ENCODE data around the gene OTUB2.

OTUB2 gene

DNA sequence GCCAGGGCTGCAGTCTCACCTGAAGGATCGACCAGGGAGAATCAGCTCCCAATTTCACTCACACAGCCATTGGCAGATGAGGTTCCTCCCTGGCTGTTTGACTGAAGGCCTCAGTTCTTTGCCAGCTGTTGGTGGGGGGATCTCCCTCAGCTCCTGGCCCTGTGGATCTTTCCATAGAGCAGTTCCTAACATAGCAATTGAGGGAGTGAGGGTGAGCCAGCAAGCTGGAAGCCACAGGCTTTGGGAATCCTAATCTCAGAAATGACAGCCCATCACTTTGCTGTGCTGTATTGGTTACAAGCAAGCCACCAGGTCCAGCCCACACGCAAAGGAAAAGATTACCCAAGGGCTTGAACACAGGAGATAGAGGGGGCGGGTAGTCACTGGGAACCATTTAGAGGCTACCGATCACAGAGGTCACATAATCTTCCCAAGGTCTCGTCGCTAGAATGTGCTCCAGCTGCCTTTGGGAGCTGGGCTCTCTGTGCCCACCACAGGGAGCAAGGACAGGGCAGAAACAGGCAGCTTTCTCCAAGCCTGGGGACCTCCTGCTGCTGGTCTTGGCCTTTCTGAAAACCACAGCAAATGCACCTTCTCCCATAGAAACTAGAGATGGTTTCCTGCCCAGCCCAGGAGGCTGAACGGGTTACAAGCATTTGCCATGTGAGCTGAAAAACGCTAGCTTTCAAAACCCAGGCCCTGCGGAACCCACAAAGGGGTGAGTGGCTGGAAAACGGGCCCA, 4.6 kb upstream of the OTUB2 start:
- no peak for DNase-seq

DNA sequence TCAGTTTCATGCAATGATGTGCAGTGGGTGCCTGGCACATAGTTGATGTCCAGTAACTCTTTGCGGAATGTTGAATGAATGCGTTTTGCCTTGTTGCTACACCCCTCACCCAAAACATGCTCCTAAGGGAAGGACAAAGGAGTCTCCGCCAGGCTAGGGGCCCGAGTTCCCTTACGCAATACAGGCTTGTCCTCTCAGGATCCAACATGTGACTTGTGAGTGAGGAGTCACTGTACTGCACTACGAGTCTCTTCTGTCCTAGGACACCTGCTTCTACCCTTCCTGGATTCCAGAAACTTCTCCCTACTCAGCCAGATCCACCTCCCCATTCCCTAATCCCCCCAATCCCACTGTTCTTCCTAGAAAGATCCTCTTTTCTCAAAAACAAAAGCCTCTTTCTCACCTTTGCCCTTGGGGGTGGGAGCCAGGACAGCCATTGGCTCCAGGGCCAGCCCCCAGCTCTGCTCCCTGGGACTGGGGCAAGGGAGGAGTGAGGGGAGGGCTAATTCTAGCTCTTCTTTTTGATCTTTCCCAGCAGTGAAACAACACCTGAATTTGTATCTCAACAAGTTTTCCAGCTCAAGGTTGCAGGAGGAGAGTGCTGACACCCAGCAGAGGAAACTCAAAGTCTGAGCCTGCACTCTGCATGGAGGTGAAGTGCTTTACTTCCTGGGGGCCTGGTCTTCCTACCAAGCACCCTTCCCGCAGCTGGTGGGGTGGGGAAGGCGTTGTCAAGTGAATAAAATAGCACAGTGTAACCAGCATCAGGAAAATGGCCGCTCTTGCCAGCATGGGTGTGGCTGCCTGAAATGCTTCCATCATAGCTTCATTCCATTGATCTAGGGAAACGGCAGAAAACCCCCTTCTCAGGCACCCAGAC, 3.4 kb upstream of the OTUB2 start:
- no peak for DNase-seq

DNA sequence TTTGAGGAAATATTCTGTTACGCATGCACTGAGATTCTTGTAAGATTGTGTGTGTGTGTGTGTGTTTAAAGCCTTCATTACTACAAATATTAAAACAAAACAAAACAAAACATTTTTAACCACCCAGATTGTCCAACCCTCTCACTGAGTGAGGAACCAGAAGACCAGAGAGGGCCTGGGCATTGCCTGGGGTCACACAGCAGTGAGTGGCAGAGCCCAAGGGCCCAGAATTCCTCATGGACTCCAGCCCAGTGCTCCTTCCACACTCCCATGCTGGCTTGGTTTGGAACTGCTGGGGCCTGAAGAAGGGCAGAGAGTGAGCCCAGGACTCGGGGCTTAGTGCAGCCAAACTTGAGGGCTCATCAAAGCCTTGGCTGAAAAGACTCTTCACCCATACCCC, 1.6 kb upstream of the OTUB2 start:
- DNase-seq: no peak

DNA sequence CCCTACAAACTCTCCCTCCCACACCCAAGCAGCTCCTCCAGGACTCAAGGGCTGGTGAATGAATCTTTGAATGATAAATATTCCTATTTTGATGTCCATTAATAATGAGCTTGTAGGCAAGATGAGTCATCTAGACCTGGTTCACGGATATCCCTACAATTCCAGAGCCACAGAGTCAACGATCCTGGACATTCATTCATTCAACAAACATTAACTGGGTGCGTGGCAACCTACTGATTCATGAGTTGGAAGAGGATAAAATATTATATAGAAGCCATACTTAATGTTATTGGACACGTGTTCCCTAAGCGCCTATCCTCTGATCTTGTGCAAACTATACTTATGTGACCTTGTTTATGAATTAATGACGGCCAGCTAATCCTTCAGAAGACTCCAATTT, 420 bp upstream of the OTUB2 start:
- DNase-seq: no peak

DNA sequence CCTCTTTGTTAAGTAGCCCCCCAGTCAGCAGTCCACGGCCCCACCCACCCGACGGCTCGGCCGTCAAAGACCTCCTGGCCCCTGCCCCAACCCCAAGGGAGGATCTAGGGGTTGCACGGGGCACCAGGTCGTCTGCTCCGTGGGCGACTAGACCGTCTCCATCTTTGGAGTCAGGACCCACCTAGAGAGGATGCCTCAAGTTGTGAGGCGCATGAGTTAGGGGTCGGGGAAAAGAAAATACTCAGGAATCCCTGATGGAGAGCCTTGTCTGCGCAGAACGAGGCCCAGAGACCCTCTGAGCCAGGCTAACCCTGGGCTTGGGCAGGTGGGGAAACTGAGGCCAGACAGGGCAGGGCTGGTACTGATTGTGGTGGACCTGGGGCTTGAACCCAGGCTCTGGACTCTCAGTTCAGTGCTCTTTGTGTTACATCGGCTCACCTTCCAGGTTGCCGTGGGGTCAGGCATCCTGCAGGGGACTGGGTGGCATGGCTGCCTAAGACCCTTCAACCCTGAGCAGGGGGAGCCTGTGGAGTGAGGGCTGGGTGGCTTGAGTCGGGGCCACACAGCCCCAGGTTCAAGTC, 839 bp downstream of the OTUB2 start:
- DNase-seq: no peak

DNA sequence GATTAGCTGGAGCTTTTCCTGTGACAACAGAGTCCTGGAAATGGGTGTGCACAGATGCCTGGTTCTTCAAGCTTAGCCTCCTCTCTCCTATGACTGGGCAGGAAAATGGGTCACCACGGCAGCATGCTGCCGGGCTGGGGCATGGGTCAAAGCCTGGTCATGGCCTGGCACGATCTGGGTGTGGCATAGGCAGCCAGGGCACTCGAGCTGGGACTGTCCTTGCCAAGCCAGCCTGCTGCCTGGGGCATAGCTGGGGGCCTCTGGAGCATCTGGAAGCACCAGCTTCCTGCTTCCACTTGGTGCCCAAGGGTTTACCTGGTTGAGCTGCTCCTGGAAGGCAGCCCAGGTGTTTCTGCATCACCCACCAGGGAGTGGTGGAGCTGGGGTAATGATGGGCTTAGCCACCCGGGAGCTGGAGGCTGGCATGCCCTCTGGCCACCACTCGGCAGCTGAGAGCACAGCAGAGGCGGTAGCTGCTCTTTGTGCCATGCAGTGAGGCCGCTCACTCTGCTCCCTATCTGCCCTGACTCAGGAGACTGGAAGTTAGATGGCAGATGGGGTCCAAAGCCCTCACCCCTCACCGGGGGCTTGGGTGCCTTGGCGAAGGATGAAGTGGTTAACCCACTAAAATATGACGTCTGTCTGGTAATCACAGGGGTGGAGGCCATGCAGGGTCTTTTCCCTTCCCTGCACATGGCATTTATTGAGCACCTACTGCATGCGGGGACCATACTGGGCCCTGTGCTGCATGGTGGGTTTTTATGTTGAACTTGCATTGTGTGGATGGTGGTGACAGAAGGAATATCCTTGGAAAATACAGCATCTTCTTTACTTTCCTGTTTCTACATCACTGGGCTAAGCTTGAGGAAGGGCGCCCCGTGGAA, 1.7 kb downstream of the OTUB2 start:
- no peak for DNase-seq

DNA sequence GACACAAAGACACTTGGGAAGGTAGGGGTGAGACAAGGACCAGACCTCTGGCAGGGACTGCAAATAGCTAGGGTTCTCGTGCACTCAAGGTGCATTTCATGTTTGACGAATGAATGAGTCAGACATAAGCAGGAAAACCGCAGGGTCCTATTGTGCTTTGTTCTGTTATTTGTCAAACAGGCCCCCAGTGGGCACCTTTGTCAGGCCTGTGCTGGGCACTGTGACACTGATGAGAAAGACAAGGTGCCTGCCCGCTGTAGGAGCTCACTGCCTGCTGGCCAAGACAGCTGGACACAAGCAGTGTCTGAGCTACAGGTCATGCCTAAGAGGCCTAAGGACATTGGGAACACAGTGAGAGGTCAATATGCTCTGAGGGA, 2.3 kb downstream of the OTUB2 start:
- DNase-seq: peak; percentile 14

DNA sequence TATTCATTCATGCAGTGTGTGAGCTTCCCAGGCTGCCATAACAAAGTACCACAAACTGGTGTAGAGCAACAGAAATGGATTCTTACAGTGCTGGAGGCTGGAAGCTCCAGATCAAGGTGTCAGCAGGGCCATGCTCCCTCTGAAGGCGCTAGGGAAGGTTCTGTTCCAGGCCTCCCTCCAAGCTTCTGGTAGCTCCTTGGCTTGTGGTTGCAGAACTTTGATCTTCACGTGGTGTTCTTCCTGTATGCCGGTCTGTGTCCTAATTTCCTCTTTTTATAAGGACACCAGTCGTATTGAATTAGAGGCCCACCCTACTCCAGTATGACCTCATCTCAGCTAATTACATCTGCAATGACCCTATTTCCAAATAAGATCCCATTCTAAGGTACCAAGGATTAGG, 3.1 kb downstream of the OTUB2 start:
- DNase-seq: no peak

DNA sequence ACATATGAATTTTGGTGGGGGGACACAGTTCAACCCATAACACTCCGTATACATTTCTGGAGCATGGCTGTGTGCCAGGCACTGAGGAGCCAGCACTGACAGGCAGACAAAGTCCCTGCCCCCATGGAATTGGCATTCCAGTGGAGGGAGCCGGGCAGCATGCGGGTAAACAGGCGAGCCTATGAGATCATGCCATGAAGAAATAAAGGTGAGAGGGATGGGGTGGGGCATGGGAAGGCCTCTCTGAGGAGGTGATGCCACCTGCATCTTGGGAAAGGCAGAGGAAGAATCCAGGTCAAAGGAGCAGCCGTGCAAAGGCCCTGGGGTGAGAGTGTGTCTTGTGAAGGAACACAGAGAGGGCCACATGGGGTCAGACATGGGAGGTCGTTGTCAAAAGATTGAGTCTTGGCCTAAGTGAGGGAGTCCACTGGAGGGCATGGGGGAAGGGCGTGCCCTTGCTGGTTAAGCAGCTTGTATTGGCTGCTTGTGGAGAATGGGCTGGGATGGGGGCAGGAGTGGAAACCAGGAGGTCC, 3.6 kb downstream of the OTUB2 start:
- DNase-seq: no peak

DNA sequence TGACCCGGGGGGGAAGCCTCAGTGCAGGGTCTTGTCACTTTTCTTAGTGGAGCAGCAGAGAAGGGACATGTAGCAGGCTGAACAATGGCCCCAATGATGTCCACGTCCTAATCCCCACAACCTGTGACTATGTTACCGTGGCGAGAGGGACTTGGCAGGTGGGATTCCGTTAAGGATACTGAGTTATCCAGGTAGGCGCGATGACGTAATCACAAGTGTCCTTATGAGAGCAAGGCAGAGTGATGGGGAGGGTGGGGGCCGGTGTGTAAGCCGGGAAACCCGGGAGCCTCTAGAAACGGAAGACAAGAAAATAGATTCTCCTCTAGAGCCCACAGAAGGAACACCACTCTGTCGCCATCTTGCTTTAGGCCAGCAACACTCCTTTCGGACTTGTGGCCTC, 4.4 kb downstream of the OTUB2 start:
- no peak for DNase-seq

DNA sequence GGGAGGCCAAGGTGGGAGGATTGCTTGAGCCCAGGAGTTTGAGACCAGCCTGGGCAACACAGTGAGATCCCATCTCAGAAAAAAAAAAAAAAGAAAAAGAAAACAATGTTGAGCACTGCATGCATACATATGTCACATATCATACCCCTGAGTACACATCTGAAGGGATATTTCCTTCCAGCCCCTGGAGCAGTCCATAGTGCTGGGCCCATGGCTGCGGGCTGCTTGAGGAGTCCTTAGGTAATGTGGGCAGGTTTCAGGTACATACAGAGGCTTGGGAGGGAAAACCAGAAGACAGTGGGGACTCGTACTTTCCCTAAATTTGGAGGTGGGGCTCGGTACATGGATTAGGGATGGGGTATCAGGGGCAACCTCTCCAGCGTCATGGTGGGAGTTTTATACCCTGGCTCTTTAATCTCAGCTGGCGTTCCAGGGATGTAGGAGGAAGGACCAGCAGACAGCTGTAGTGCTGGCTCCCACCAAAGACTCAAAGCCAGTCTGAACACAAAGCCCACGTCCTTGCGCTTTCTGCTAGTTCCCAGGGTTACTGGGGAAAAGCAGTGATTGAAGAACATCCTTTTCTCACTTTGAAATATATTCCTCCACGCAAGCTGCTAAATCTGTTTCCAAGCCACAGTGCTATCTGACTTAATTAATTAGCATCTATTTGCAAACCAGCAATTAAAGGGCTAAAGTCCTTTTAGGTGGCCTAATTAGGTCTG, 5.2 kb downstream of the OTUB2 start:
- no peak for DNase-seq

DNA sequence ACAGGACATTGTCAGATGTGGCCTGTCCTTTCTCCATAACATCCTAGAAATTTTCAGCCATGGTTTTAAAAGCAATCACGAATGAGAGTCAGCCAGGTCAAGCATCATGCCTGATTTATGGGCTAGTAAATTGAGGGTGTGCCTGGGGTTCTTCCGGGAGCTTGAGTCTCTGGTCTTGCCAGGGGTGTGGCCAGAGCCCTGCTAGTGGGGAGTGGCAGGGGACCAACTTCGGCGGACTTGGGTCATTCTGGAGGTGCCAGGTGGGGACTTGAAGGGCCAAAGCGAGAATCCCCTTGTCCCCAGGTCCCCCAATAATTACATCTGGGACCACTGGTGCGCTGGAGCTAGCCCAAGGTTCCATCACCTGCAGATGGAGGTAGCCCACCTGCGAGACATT, 5.7 kb downstream of the OTUB2 start:
- no peak for DNase-seq

DNA sequence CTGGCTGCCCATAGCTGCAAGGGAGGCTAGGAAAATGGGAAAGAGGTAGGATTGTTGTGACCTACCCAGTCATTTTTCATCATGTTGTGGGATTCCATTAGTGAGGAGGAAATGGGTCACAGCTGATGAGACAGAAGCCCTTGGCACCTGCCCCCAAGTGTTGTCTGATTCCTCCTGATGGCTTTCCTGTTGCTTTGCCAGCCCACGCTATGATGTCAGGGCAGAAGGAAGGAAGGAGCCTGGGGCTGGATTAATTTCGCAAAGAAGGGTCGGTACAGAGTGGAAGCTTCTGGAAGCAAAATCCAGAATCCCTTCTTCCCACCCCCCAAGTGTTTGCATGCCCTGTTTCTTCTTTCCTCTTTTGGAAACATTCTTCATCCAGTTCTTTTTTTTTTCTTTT, 8.7 kb downstream of the OTUB2 start:
- no peak for DNase-seq

DNA sequence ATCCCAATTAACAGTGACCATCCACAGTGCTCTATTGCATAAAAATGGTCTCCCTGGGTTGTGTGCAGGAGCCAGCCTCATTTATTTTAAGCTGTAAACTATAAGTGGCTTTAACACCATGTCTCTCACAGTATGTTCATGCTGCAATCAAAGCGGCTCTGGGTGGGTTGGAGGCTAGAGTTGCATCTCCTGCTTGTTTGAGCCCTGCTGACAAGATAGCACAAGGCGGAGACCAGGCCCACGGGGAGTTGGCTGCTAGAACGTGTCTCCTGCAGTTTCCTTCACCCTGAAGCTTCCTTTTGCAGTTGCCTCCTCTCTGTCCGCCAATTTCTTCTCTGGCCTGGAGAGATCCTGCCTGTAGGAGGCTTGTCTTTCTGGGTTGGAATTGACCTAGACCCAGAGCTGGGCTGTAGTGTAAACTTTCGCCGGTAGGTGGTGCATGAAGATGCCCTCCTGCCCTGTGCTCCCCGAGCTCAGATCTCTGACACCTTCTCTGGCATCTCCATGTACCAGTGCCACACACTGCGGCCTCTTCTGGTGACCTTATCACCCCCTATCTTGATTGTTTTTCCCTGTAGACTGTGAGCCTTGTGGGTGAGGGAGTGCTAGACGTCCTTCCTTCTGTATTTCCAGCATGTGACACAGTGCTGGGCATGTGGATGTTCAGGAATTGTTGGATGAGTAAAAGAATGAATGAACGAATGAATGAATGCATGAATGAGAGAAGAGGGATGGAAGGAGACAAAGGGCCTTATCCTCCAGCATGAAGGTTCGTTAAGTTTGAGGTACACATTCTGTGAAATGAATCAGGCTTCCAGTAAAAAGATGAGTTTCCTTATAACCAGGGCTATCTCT, 10.4 kb downstream of the OTUB2 start:
- DNase-seq: peak; percentile 60

DNA sequence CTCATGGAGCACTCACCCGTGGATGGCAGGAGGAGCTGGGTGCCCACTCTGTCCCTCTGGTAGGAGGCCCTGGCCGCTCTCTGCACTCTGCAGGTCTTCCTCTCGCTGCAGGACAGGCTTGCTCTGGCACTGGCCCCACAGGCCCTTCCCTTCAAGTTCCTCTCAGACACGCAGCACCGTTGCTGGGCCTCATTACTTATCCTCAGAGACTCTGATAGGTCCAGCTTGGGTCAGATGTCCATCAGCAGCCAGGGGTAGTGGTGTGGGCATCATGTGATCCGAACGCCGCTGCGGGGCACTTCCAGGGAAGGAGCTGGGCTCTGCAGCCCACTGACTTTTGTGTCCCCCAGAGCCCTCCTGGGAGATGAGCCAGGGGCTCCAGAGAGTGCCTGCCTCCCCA, 11.8 kb downstream of the OTUB2 start:
- no peak for DNase-seq

DNA sequence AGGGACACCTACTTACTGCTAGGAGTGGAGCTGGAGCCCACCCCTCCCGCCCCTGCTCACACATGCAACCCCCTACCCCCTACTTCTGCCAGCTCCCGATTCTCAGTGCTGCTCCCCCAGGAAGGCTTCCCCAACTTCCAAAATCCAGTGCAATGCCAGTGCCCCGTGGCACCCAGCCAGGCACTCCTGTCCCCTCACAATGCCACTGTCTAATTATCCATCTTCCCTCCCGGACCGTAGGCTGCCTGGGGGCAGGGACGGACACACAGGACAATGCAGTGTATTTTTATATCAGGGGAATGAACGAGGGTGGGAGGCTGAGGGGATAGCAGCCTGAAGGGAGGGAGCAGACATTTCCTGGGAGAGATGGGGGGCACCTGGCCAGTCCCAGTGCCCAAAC, 12.4 kb downstream of the OTUB2 start:
- no peak for DNase-seq

DNA sequence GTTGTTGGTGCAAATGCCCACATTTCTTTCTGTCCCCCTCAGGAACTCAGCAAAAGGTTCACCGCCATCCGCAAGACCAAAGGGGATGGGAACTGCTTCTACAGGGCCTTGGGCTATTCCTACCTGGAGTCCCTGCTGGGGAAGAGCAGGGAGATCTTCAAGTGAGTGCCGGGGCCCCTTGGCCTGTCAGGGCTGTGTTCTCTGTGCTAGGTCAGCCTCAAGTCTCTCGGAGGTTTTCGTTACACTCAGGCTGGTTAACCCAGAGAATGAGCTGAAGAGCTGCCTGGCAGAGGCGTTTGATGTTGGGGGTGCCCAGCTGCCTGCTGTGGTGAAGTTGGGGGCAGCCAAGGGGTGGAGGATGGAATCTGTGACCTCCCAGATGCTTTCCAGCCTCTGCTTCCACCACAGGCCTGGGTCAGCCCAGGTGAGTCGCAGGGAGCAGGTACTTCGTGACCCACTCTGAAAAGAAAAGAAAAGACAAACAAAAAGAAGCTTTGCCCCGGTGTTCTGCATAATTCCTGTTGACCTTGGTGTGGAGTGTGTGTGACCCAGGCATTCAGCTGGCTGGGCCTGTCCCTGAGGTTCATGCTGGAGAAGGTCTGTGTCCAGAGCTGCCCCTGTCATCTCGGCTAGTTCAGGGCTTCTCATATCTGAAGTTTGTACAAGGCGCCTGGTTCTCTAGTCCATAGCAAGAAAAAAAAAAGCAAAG, 12.9 kb downstream of the OTUB2 start:
- DNase-seq: no peak

DNA sequence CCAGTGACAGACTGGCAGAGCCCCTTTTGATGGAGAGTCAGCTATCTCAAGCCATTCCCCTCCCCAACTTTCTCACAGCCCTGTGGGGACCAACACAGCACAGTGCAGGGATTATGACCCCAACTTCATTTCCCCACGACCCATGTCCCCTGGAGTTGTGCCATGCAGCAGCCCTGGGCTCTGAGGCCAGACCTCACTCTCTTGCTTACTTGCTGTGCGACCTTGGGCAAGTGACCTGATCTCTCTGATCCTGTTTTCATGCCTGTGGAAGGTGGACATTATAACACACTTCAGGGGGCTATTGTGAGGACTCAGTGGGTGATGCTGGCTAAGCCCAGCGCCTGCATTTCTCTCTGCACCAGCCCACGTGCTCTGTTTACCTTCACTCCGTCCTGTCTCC, 14.1 kb downstream of the OTUB2 start:
- DNase-seq: no peak

DNA sequence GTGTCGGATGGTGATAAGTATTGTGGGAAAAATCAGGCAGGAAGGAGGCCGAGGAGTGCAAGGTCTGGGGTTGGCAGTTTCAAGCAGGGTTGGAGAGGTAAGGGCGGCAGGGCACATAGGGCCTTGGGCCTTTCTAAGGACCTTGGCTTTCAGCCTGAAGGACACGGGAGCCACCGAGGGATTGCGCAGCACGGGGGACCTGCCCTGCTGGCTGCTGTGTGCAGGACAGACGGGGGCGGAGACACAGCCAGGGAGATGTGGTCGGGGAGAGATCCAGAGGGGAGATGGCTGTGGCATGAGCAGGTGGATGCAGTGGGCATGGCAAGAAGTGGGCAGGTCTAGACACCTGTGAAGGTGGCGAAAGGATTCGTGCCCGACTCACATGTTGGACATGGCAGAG, 14.7 kb downstream of the OTUB2 start:
- DNase-seq: no peak

DNA sequence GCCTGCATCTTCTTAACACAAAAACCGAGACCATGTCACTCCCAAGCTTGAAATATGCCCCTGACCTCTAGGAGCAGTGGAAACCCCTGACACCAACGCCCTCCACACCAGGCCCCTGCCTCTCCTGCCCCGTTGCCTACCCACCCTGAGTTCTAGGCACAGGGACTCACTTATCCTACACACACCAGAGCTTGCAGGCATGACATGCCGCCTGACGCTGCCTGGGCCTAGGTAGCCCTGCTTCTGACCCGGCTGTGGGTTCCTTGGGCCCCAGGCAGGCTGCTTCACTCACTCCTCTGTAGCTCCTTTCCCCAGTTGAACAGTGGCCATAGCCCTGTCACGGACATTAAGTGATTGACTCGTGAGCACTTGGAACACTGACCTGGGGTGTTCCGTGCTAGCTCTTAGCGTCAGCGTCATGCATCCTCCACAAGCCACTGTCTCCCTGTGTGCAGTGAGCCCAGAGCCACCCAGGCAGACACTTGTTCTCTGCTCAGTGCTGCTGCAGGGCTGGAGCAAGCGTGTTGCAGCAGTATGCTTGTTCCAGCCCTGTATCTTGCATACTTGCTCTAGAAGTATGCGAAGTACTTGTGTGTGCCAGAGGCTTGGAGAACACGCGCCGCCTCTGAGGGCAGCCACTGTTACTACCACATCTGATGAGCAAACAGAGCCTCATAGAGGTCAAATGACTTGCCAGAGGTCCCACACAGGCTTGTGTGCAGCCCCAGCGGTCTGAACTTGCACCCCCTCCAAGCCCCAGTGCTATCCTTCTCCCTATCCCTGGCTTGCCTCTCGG, 15.6 kb downstream of the OTUB2 start:
- DNase-seq: peak; percentile 88

Measured in HCEC 1CT (cell line).